BE2C (cell line): ENCODE results near the gene HHAT.

Experiments used
- DNase-seq: peaks from one replicate; pipeline ENCODE4 v3.0.0-alpha.2; 2020
- H3K27me3 ChIP-seq: fragments of 250-450 bp; sonication (Bioruptor Pico); 2 replicates; pipeline ENCODE4 v1.5.1; 2020; ENCODE audit warnings: mild to moderate bottlenecking
- H3K36me3 ChIP-seq: fragments of 250-450 bp; sonication (Bioruptor Pico); 2 replicates; pipeline ENCODE4 v1.5.1; 2020; ENCODE audit warnings: mild to moderate bottlenecking
- H3K4me1 ChIP-seq: fragments of 250-450 bp; sonication (Bioruptor Pico); 2 replicates; pipeline ENCODE4 v1.5.1; 2020
- H3K4me3 ChIP-seq: 2 replicates; pipeline ENCODE4 v1.5.1; 2011; ENCODE audit warnings: low read depth, low read length
- H3K9me3 ChIP-seq: fragments of 250-450 bp; sonication (Bioruptor Pico); 2 replicates; pipeline ENCODE4 v1.5.1; 2020
- CTCF ChIP-seq: IDR thresholded peaks from 2 replicates; pipeline ENCODE4 v1.5.1; 2012; ENCODE audit warnings: mild to moderate bottlenecking, low read depth, low read length

HHAT gene

GRCh38 chr1:210571356-210572284 is 242.9 kb downstream of the HHAT start:
- peaks cover 29% of the 10 kb centered on the region for H3K4me1 ChIP-seq
- H3K9me3 ChIP-seq: no peaks in the 10 kb centered on the region
- no peaks in the 10 kb centered on the region for H3K27me3 ChIP-seq
- TF ChIP-seq CTCF: no peak
- peak; percentile 26 for DNase-seq
- H3K4me3 ChIP-seq: peak overlapping the region; percentile 13; the same call in 1 of the 2 replicates
- no peaks in the 10 kb centered on the region for H3K36me3 ChIP-seq

GRCh38 chr1:210573141-210573540 is 244.4 kb downstream of the HHAT start:
- H3K4me3 ChIP-seq: no peak overlapping the region
- no peak for TF ChIP-seq CTCF
- H3K27me3 ChIP-seq: no peaks in the 10 kb centered on the region

GRCh38 chr1:210582205-210582970 is 253.7 kb downstream of the HHAT start:
- H3K4me3 ChIP-seq: no peak overlapping the region
- H3K27me3 ChIP-seq: no peaks in the 10 kb centered on the region
- no peaks in the 10 kb centered on the region for H3K9me3 ChIP-seq
- DNase-seq: peak; percentile 31
- TF ChIP-seq CTCF: no peak
- no peaks in the 10 kb centered on the region for H3K36me3 ChIP-seq
- H3K4me1 ChIP-seq: peaks cover 17% of the 10 kb centered on the region

More at GRCh38 chr1:210573141-210573540, 244.4 kb downstream of the HHAT start:
- Histone ChIP-seq H3K4me1 (peaks cover 29% of the 10 kb centered on the region), H3K36me3 (no peaks in the 10 kb centered on the region), H3K9me3 (no peaks in the 10 kb centered on the region)
- DNase-seq: no peak

- DNase-seq: peak; percentile 97
- peak; percentile 90 for TF ChIP-seq CTCF
- Histone ChIP-seq H3K36me3 (no peaks in the 10 kb centered on the region), H3K9me3 (no peaks in the 10 kb centered on the region), H3K4me1 (peaks cover 17% of the 10 kb centered on the region), H3K27me3 (no peaks in the 10 kb centered on the region), H3K4me3 (no peak overlapping the region)
These were observed 255.9 kb downstream of the HHAT start for GRCh38 chr1:210584439-210585113.

GRCh38 chr1:210586771-210587170 is 258.1 kb downstream of the HHAT start:
- no peaks in the 10 kb centered on the region for H3K9me3 ChIP-seq
- TF ChIP-seq CTCF: no peak
- no peak for DNase-seq
- H3K4me3 ChIP-seq: no peak overlapping the region
- no peaks in the 10 kb centered on the region for H3K27me3 ChIP-seq
- H3K4me1 ChIP-seq: peaks cover 17% of the 10 kb centered on the region
- no peaks in the 10 kb centered on the region for H3K36me3 ChIP-seq
